Gastrocnemius medialis (tissue), 4 donors: ENCODE results near the gene CCNC. TPM values are rescaled to one million over a fixed set of nuclear protein-coding genes. Genes with fewer than 3 reads are reported as not detected.

Source experiments
- ATAC-seq, 2 donors: fragments of 150-250 bp; one replicate each; pipeline ENCODE4 v1.9.1; 2016
- DNase-seq, 2 donors: peaks; one replicate each; pipeline ENCODE4 v3.0.0-alpha.2; 2019
- H3K27ac ChIP-seq, 4 donors: fragments of 200-600 bp; sonication (generic); 1 replicate in 1 of 4; 2 replicates in 3 of 4; pipeline ENCODE4 v1.5.1; 2016 to 2018; ENCODE audit warnings: mild to moderate bottlenecking in 2 of 4, moderate library complexity in 1 of 4
- H3K27me3 ChIP-seq, 3 donors: fragments of 200-600 bp; sonication (generic) in 2 of 3; 1 replicate in 1 of 3; 2 replicates in 2 of 3; pipeline versions ENCODE4 v1.5.1 to v1.6.0; 2016 to 2019; ENCODE audit warnings: mild to moderate bottlenecking in 1 of 3, moderate library complexity in 1 of 3
- H3K36me3 ChIP-seq, 2 donors: fragments of 200-600 bp; sonication (generic) in 1 of 2; one replicate each; pipeline ENCODE4 v1.5.1; 2017 to 2018
- H3K4me1 ChIP-seq, 2 donors: fragments of 200-600 bp; sonication (generic) in 1 of 2; one replicate each; pipeline ENCODE4 v1.5.1; 2016 to 2017; ENCODE audit warnings: mild to moderate bottlenecking in 2 of 2
- H3K4me3 ChIP-seq, 4 donors: fragments of 200-600 bp; sonication (generic) in 3 of 4; 1 replicate in 1 of 4; 2 replicates in 3 of 4; pipeline ENCODE4 v1.5.1; 2016 to 2019; ENCODE audit warnings: mild to moderate bottlenecking in 2 of 4
- H3K9me3 ChIP-seq, 3 donors: fragments of 200-600 bp; sonication (generic) in 2 of 3; 1 replicate in 1 of 3; 2 replicates in 2 of 3; pipeline ENCODE4 v1.5.1; 2016 to 2019
- POLR2A ChIP-seq, 2 donors: fragments of 450-650 bp; IDR thresholded peaks; one replicate each; pipeline ENCODE4 v1.6.1; 2017; ENCODE audit warnings: antibody characterized with exemption in 2 of 2, mild to moderate bottlenecking in 2 of 2, moderate library complexity in 2 of 2
- in situ Hi-C, 4 donors: fragments of 200-750 bp; cut with MboI; loops; one replicate each; pipeline versions ENCODE4 v1.15.0 to v1.8.0; 2017; ENCODE audit warnings: low sequenced_read_pairs in 4 of 4
- intact Hi-C: fragments of 100-400 bp; cut with DNase I; formaldehyde crosslinking; loops from one replicate; pipeline ENCODE4 v1.15.1; 2023; ENCODE audit warnings: low total_unique reads
- total RNA-seq, 4 donors: library from RNA; depleted of rRNA; stranded (reverse); fragments of >200 nt; gene quantifications; one replicate each; pipeline versions ENCODE4 v1.1.0 to v1.2.3, GENCODE V29; 2016
- TF ChIP-seq, protein P1 (sequence below), 5 experiments: fragments of 450-650 bp in 3 of 5; fragments of 200-600 bp in 2 of 5; sonication (generic) in 2 of 5; IDR thresholded peaks in 4 of 5; conservative IDR thresholded peaks in 1 of 5; 1 replicate in 4 of 5; 2 replicates in 1 of 5; pipeline ENCODE4 v1.5.1; 2016 to 2019; ENCODE audit warnings: antibody characterized with exemption in 5 of 5, mild to moderate bottlenecking in 3 of 5, moderate library complexity in 3 of 5

CCNC gene
- total RNA-seq, 4 donors from 2014 or later, result 18.1 to 45.4 (median 25.8) TPM

DNA sequence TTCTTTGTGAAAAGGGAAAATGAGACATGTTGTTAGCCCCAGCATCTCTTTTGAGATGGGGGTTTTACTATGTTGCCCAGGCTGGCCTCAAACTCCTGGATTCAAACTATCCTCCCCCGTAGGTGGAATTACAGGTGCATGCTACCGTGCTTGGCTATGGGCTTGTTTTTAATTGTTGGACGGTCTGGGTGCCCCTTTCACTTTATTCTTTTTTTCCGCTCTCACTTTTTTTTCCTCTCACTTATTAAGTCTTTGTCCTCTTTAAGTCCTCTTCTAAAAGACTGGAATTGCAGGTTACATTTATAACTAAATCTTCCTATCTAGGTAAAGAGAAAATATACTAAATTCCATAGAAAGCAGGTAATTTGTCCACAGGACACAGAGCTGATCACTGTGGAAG is 19.3 kb upstream of the CCNC start:
- in situ Hi-C loops (loop anchor here in 1 of 4 donors (25.0 kb wide), 1 partner anchor 150 kb away; no protein-coding TSS in a partner anchor), intact Hi-C loops (loop anchor here (1.0 kb wide), 1 partner anchor 159 kb away; no protein-coding TSS in a partner anchor)
- Histone ChIP-seq H3K27ac (no peak overlapping the region), H3K9me3 (no peaks in the 10 kb centered on the region), H3K4me3 (no peak overlapping the region), H3K4me1 (peaks cover 17 to 23% of the 10 kb centered on the region in 2 donors), H3K27me3 (peaks cover 57 to 64% (median 61%) of the 10 kb centered on the region in 3 donors), H3K36me3 (no peaks in the 10 kb centered on the region)
- DNase-seq (no peak), ATAC-seq (no peak)
- TF ChIP-seq POLR2A (IDR thresholded peaks at IDR 0.05), result no peak
- TF ChIP-seq, protein P1, sequence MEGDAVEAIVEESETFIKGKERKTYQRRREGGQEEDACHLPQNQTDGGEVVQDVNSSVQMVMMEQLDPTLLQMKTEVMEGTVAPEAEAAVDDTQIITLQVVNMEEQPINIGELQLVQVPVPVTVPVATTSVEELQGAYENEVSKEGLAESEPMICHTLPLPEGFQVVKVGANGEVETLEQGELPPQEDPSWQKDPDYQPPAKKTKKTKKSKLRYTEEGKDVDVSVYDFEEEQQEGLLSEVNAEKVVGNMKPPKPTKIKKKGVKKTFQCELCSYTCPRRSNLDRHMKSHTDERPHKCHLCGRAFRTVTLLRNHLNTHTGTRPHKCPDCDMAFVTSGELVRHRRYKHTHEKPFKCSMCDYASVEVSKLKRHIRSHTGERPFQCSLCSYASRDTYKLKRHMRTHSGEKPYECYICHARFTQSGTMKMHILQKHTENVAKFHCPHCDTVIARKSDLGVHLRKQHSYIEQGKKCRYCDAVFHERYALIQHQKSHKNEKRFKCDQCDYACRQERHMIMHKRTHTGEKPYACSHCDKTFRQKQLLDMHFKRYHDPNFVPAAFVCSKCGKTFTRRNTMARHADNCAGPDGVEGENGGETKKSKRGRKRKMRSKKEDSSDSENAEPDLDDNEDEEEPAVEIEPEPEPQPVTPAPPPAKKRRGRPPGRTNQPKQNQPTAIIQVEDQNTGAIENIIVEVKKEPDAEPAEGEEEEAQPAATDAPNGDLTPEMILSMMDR (IDR thresholded peaks at IDR 0.05 in 4 of 5, conservative IDR thresholded peaks at IDR 0.05 in 1 of 5), result no peak

DNA sequence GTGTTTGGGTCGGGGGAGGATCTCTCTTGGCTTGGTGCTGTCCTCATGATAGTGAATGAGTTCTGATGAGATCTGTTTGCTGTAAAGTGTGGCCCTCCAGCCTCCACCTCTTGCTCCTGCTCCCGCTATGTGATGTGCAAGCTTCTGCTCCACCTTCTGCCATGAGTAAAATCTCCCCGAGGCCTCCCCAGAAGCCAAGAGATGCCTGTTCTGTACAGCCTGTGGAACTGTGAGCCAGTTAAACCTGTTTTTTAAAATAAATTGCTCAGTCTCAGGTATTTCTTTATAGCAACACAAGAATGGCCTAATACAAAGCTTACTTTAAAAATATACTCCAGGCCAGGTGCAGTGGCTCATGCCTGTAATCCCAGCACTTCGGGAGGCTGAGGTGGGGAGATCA is 11.3 kb upstream of the CCNC start:
- no peak for TF ChIP-seq POLR2A (IDR thresholded peaks at IDR 0.05)
- TF ChIP-seq, protein P1 (IDR thresholded peaks at IDR 0.05 in 4 of 5, conservative IDR thresholded peaks at IDR 0.05 in 1 of 5), result no peak
- H3K9me3 ChIP-seq, result no peaks in the 10 kb centered on the region
- H3K27ac ChIP-seq, result no peak overlapping the region
- H3K4me3 ChIP-seq, result no peak overlapping the region
- in situ Hi-C loops, result loop anchor here in 1 of 4 donors (25.0 kb wide), 1 partner anchor 158 kb away; no protein-coding TSS in a partner anchor
- DNase-seq (no peak), ATAC-seq (no peak)
- intact Hi-C loops, result no loop called here
- H3K27me3 ChIP-seq, result peaks cover 10 to 23% (median 13%) of the 10 kb centered on the region in 3 donors
- H3K36me3 ChIP-seq, result no peaks in the 10 kb centered on the region
- no peaks in the 10 kb centered on the region for H3K4me1 ChIP-seq

DNA sequence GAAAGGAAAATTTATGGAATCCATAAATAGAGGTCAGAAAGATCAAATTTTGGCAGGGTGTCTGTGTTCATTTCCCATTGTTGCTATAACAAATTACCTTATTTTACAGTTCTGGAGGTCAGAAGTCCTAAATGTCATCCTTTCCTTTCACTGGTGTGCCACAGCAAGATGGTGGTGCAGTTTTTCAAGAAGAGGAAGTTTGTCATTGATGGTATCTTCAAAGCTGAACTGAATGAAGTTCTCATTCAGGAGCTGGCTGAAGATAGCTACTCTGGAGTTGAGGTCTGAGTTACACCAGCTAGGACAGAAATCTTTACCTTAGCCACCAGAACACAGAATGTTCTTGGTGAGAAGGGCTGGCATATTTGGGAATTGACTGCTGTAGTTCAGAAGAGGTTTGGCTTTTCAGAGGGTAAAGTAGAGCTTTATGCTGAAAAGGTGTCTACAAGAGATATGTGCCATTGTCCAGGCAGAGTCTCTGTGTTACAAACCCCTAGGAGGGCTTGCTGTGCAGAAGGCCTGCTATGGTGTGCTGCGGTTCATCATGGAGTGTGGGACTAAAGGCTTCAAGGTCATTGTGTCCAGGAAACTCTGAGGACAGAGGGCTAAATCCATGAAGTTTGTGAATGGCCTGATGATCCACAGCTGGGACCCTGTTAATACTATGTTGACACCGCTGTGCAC is 7.2 kb upstream of the CCNC start:
- in situ Hi-C loops, result loop anchor here in 1 of 4 donors (25.0 kb wide), 1 partner anchor 162 kb away; no protein-coding TSS in a partner anchor
- intact Hi-C loops, result no loop called here
- Histone ChIP-seq H3K4me3 (no peak overlapping the region), H3K27ac (no peak overlapping the region), H3K36me3 (no peaks in the 10 kb centered on the region), H3K4me1 (no peaks in the 10 kb centered on the region), H3K27me3 (no peaks in the 10 kb centered on the region), H3K9me3 (no peaks in the 10 kb centered on the region)
- TF ChIP-seq, protein P1 (IDR thresholded peaks at IDR 0.05 in 4 of 5, conservative IDR thresholded peaks at IDR 0.05 in 1 of 5), result no peak
- no peak for TF ChIP-seq POLR2A (IDR thresholded peaks at IDR 0.05)
- DNase-seq (no peak), ATAC-seq (no peak)

DNA sequence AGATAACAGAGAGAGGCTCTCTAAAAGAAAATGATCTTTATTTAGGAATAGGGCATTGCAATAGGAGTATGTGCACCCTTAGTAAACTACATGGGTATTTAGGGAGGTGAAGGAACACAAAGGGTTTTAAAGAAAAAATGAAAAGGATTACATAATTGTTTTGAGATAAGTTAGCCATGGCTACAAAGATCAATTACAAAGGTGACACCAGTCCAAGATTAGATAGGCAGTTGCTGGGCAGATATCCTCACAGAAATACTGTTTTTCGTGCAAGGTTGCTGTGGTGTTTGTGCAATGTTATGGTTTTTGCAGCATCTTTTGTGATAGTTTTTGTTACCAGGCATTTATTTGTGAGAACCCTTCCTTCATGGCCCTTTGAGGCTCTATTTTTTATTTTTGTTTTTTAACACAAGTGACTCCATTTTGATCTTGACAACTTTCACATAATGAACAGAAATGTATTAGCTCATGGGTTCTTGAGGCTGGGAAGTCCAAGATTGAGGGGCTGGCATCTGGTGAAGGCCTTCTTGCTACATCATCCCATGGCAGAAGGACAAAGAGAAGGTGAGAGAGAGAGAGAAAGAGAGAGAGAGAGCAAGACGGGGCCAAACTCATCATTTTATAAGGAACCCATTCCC is 5.6 kb upstream of the CCNC start:
- DNase-seq, result no peak
- Histone ChIP-seq H3K4me3 (no peak overlapping the region), H3K4me1 (no peaks in the 10 kb centered on the region), H3K36me3 (no peaks in the 10 kb centered on the region), H3K27me3 (no peaks in the 10 kb centered on the region), H3K9me3 (no peaks in the 10 kb centered on the region), H3K27ac (no peak overlapping the region)
- intact Hi-C loops, result no loop called here
- no peak for ATAC-seq
- in situ Hi-C loops, result no loop called here
- no peak for TF ChIP-seq POLR2A (IDR thresholded peaks at IDR 0.05)
- TF ChIP-seq, protein P1 (IDR thresholded peaks at IDR 0.05 in 4 of 5, conservative IDR thresholded peaks at IDR 0.05 in 1 of 5), result no peak
